MM.1S (cell line): ENCODE measurements around the gene LBX2.

ENCODE experiments used
- DNase-seq: peaks from one replicate; pipeline ENCODE4 v3.0.0-alpha.2; 2015
- H2AFZ ChIP-seq: fragments of 300-600 bp; sonication (generic); 2 replicates; pipeline ENCODE4 v1.6.0; 2016; ENCODE audit warnings: antibody characterized with exemption, low read length
- H3F3A ChIP-seq: fragments of 300-600 bp; sonication (generic); 2 replicates; pipeline ENCODE4 v1.6.1; 2016; ENCODE audit warnings: mild to moderate bottlenecking, antibody characterized with exemption, low read length, moderate library complexity, mixed read lengths; ENCODE audit not compliant: insufficient read depth
- H3K27ac ChIP-seq: fragments of 300-600 bp; sonication (generic); 2 replicates; pipeline ENCODE4 v1.5.1; 2016; ENCODE audit warnings: mild to moderate bottlenecking, low read length
- H3K27me3 ChIP-seq: fragments of 300-600 bp; sonication (generic); replicated peaks from 2 replicates; pipeline ENCODE4 v1.6.0; 2016; ENCODE audit warnings: low read length; ENCODE audit not compliant: insufficient read depth
- H3K36me3 ChIP-seq: fragments of 300-600 bp; sonication (generic); replicated peaks from 2 replicates; pipeline ENCODE4 v1.6.1; 2016; ENCODE audit warnings: mild to moderate bottlenecking, low read length, mixed read lengths; ENCODE audit not compliant: insufficient read depth
- H3K4me1 ChIP-seq: fragments of 300-600 bp; sonication (generic); 2 replicates; pipeline ENCODE4 v1.6.1; 2016; ENCODE audit warnings: low read length, mixed read lengths
- H3K4me2 ChIP-seq: fragments of 300-600 bp; sonication (generic); 2 replicates; pipeline ENCODE4 v1.6.0; 2016; ENCODE audit warnings: low read depth, low read length
- H3K4me3 ChIP-seq: fragments of 300-600 bp; sonication (generic); 2 replicates; pipeline ENCODE4 v1.5.1; 2016; ENCODE audit warnings: low read length, mixed read lengths
- H3K79me2 ChIP-seq: fragments of 300-600 bp; sonication (generic); 2 replicates; pipeline ENCODE4 v1.6.1; 2016; ENCODE audit warnings: mixed run types, low read length, mixed read lengths
- H3K9ac ChIP-seq: fragments of 300-600 bp; sonication (generic); 2 replicates; pipeline ENCODE4 v1.6.1; 2016; ENCODE audit warnings: low read length, mixed read lengths
- H3K9me2 ChIP-seq: fragments of 300-600 bp; sonication (generic); replicated peaks from 2 replicates; pipeline ENCODE4 v1.6.1; 2016; ENCODE audit warnings: mild to moderate bottlenecking, low read length, mixed read lengths; ENCODE audit not compliant: insufficient read depth
- H3K9me3 ChIP-seq: fragments of 300-600 bp; sonication (generic); replicated peaks from 2 replicates; pipeline ENCODE4 v1.6.1; 2016; ENCODE audit warnings: mild to moderate bottlenecking, low read length, mixed read lengths; ENCODE audit not compliant: insufficient read depth
- H4K20me1 ChIP-seq: fragments of 300-600 bp; sonication (generic); 2 replicates; pipeline ENCODE4 v1.6.1; 2016; ENCODE audit warnings: mild to moderate bottlenecking, low read length, moderate library complexity, mixed read lengths; ENCODE audit not compliant: insufficient read depth
- CTCF ChIP-seq: fragments of 300-600 bp; sonication (generic); IDR thresholded peaks from 2 replicates; pipeline ENCODE4 v1.5.1; 2016; ENCODE audit warnings: antibody characterized with exemption, low read length, mixed read lengths
- EZH2 ChIP-seq: fragments of 300-600 bp; sonication (generic); optimal IDR thresholded peaks from 2 replicates; pipeline ENCODE3; 2017; ENCODE audit warnings: low read depth, mild to moderate bottlenecking, antibody characterized with exemption, low read length, mixed read lengths
- EZH2phosphoT487 ChIP-seq: fragments of 300-600 bp; sonication (generic); IDR thresholded peaks from 2 replicates; pipeline ENCODE4 v1.6.1; 2018; ENCODE audit warnings: antibody characterized with exemption, low read length

LBX2 gene

GRCh38 chr2:74497777-74498499 is 1.5 kb downstream of the LBX2 start:
- DNase-seq, result no peak
- Histone ChIP-seq H3K79me2 (no peaks in the 10 kb centered on the region), H3K4me1 (no peaks in the 10 kb centered on the region), H3K27ac (no peak overlapping the region), H3K9ac (no peak overlapping the region), H4K20me1 (no peaks in the 10 kb centered on the region), H3F3A (0 out of 2 replicates have a peak, but pooled peaks cover 3% of the 10 kb centered on the region), H3K36me3 (no peaks in the 10 kb centered on the region), H2AFZ (peak overlapping the region; percentile 61), H3K4me3 (peak overlapping the region; percentile 49), H3K9me2 (no peaks in the 10 kb centered on the region), H3K4me2 (peak overlapping the region; percentile 71), H3K27me3 (peaks cover 25% of the 10 kb centered on the region), H3K9me3 (no peaks in the 10 kb centered on the region)
- TF ChIP-seq EZH2 (no peak), CTCF (no peak), EZH2phosphoT487 (no peak)

- Histone ChIP-seq H3K27me3 (peaks cover 18% of the 10 kb centered on the region), H3K4me2 (peak overlapping the region; percentile 71; the same call in 1 of the 2 replicates), H3K27ac (no peak overlapping the region), H3F3A (0 out of 2 replicates have a peak, but pooled peaks cover 3% of the 10 kb centered on the region), H3K36me3 (no peaks in the 10 kb centered on the region), H2AFZ (no peak overlapping the region), H4K20me1 (no peaks in the 10 kb centered on the region), H3K4me3 (peak overlapping the region; percentile 49; the same call in 1 of the 2 replicates), H3K9ac (no peak overlapping the region), H3K79me2 (no peaks in the 10 kb centered on the region), H3K9me3 (no peaks in the 10 kb centered on the region), H3K4me1 (no peaks in the 10 kb centered on the region), H3K9me2 (no peaks in the 10 kb centered on the region)
- TF ChIP-seq EZH2, result no peak
- DNase-seq, result no peak
These were observed 2.2 kb downstream of the LBX2 start for GRCh38 chr2:74496997-74497776.

GRCh38 chr2:74495440-74495839 is 4.0 kb downstream of the LBX2 start:
- no peaks in the 10 kb centered on the region for H3K9me3 ChIP-seq
- H3K4me1 ChIP-seq, result no peaks in the 10 kb centered on the region
- no peak overlapping the region for H3K4me2 ChIP-seq
- H3K79me2 ChIP-seq, result no peaks in the 10 kb centered on the region
- no peak overlapping the region for H2AFZ ChIP-seq
- H3K9ac ChIP-seq, result no peak overlapping the region
- TF ChIP-seq EZH2phosphoT487 (no peak), EZH2 (no peak), CTCF (no peak)
- DNase-seq, result no peak
- H3K36me3 ChIP-seq, result no peaks in the 10 kb centered on the region
- no peaks in the 10 kb centered on the region for H3F3A ChIP-seq
- H4K20me1 ChIP-seq, result no peaks in the 10 kb centered on the region
- no peak overlapping the region for H3K4me3 ChIP-seq
- no peaks in the 10 kb centered on the region for H3K9me2 ChIP-seq
- H3K27me3 ChIP-seq, result peaks cover 15% of the 10 kb centered on the region
- no peak overlapping the region for H3K27ac ChIP-seq
